Retinal pigment epithelial cell (primary cell): ENCODE data around the gene ZNF343.
A peak's percentile ranks its signal among the peaks of the same experiment; 100 is the strongest.

Source experiments
- DNase-seq: peaks from one replicate; pipeline ENCODE4 v3.0.0-alpha.2; 2010; ENCODE audit warnings: low read depth
- H3K4me3 ChIP-seq: 2 replicates; pipeline ENCODE4 v1.5.1; 2011; ENCODE audit warnings: mild to moderate bottlenecking, low read length, control low read depth, moderate library complexity
- CTCF ChIP-seq: conservative IDR thresholded peaks from 2 replicates; pipeline ENCODE4 v1.5.1; 2011; ENCODE audit warnings: low read depth, low read length, control low read depth, inconsistent platforms

The ZNF343 gene

GRCh38 chr20:2508631-2509467 lies at the start of gene ZNF343:
ZNF343 (minus strand) TSS chr20:2508915; CDS start chr20:2493895, 15,020 bp downstream.
- H3K4me3 ChIP-seq = peak within 1 kb of the TSS; percentile 92
- TF ChIP-seq CTCF = no peak
- DNase-seq = peak; percentile 48

- DNase-seq = no peak
- no peak for TF ChIP-seq CTCF
- H3K4me3 ChIP-seq = no peak overlapping the region
Observed at GRCh38 chr20:2557873-2558580, 49.3 kb upstream of the ZNF343 start.

- TF ChIP-seq CTCF = no peak
- no peak for DNase-seq
- H3K4me3 ChIP-seq = no peak overlapping the region
Observed at GRCh38 chr20:2545594-2545993, 36.9 kb upstream of the ZNF343 start.

DNA sequence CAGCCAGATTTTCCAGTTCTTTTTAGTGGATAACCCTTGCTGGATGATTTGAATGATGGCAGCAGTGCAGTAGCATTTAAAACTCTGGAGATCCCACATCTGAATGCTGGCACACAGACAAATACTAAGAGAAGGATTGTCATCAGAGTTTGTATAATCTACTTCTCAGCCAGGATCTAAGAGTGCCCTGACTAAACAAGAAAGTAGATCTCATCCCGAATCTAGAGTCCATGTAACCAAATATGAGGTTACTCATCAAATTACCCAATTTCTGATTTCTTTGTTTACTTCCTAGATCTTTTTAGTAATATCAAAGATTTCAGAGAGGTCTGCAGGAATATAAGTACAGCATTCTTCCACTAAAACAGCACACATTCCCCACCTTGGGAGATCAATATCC lies 35.5 kb upstream of the ZNF343 start:
- no peak for TF ChIP-seq CTCF
- no peak for DNase-seq
- H3K4me3 ChIP-seq = no peak overlapping the region

GRCh38 chr20:2542361-2542760 lies 33.6 kb upstream of the ZNF343 start:
- no peak for TF ChIP-seq CTCF
- no peak for DNase-seq
- no peak overlapping the region for H3K4me3 ChIP-seq

- TF ChIP-seq CTCF = no peak
- DNase-seq = no peak
- no peak overlapping the region for H3K4me3 ChIP-seq
Observed at GRCh38 chr20:2541940-2542339, 33.2 kb upstream of the ZNF343 start.
